AG09309 (cell line): ENCODE data around the gene LMBRD1.

ENCODE experiments used
- DNase-seq: peaks from one replicate; pipeline ENCODE4 v3.0.0-alpha.2; 2010; ENCODE audit warnings: low read depth
- H3K4me3 ChIP-seq: 2 replicates; pipeline ENCODE4 v1.5.1; 2011; ENCODE audit warnings: mild to moderate bottlenecking, low read depth, low read length, moderate library complexity; ENCODE audit not compliant: control insufficient read depth
- CTCF ChIP-seq: IDR thresholded peaks from 2 replicates; pipeline ENCODE4 v1.5.1; 2011; ENCODE audit warnings: mild to moderate bottlenecking, low read depth, low read length, inconsistent platforms; ENCODE audit not compliant: insufficient read depth, control insufficient read depth; ENCODE audit errors: missing control alignments

Gene LMBRD1

DNA sequence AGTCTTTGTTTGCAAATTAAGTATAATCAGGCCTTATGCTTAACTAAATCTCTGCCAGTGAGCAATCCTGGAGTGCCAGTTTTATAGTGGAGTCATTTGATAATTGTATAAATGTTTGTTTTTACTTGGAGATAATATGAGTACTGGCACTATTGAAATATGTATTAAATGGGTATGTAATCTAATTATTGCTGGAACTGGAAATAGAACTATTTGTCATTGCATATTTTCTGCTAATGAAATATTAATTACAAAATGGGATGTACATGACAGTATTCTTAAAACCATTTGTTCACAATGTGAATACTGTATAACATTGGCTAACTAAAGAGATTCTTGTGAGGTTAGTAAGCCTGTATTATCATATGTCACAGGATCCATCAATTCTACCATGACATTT is 20.5 kb upstream of the LMBRD1 start:
- no peak for DNase-seq
- TF ChIP-seq CTCF, result no peak

DNA sequence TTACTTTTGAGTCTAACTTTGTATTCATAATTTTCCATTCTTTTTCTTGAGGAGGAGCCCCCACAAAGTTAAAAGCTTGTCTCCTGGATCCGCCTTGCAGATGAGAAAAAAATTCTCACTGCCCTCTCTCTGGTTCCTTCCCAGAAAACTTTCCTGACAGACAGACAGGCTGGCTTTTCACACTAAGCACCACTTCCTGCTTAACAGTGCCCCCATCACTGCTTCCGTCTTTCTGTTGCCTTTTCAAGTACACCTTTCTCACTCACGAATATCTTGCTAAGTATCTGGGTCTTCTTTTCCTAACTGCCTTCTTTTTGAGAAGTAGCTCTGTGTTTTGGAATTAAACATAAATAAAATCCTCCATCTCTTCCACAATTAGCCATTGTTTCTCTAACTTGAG is 19.8 kb upstream of the LMBRD1 start:
- TF ChIP-seq CTCF, result no peak
- DNase-seq, result no peak
- no peak overlapping the region for H3K4me3 ChIP-seq

More for the DNA sequence above, 20.5 kb upstream of the LMBRD1 start:
- H3K4me3 ChIP-seq, result no peak overlapping the region

DNA sequence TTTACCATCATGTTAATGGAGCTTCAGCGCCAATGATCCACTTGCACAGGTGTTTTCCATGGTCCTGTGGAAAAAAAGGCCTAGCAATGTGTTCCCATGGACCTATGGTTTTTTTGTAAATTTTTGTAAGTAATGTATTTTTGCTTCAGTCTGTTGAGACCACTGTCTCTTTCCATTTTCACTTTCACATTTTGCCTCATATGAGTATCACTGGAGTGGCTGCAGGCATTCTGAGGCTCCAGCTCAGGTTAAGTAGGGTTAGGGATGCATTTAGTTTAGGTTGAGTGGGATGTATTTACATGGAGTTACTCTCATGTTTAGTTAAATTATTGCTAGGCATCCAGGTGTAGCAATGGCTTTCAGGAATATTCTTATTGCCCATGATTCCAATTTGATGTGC is 19.2 kb upstream of the LMBRD1 start:
- TF ChIP-seq CTCF, result no peak
- no peak for DNase-seq
- no peak overlapping the region for H3K4me3 ChIP-seq

- DNase-seq, result no peak
- no peak overlapping the region for H3K4me3 ChIP-seq
- TF ChIP-seq CTCF, result no peak
These were observed 16.7 kb upstream of the LMBRD1 start for GRCh38 chr6:69813508-69813907.

GRCh38 chr6:69812746-69813427 is 16.1 kb upstream of the LMBRD1 start:
- H3K4me3 ChIP-seq, result no peak overlapping the region
- no peak for DNase-seq
- no peak for TF ChIP-seq CTCF

GRCh38 chr6:69802995-69803394 is 6.2 kb upstream of the LMBRD1 start:
- no peak overlapping the region for H3K4me3 ChIP-seq
- TF ChIP-seq CTCF, result no peak
- DNase-seq, result no peak
